Naive B cell (primary cell): ENCODE data around the gene SCTR. TPM values are rescaled to one million over a fixed set of nuclear protein-coding genes. Genes with fewer than 3 reads are reported as not detected.

ENCODE experiments used
- ATAC-seq, 2 donors: fragments of 150-1000 bp; cut with Tn5 transposase; 2 replicates each; pipeline ENCODE4 v1.10.0; 2021; ENCODE audit warnings: low read depth in 2 of 2, mild to moderate bottlenecking in 2 of 2, moderate library complexity in 2 of 2
- DNase-seq: peaks from one replicate; pipeline ENCODE4 v3.0.0; 2022
- H3K27ac Mint-ChIP-seq, 6 donors: one replicate each; pipeline ENCODE4 v1.8.0; 2020 to 2022; ENCODE audit warnings: mild to moderate bottlenecking in 6 of 6, mixed read lengths in 6 of 6, moderate library complexity in 5 of 6, inconsistent platforms in 2 of 6
- H3K27me3 Mint-ChIP-seq, 3 donors: one replicate each; pipeline ENCODE4 v1.8.0; 2021 to 2022; ENCODE audit warnings: mixed read lengths in 3 of 3, mild to moderate bottlenecking in 1 of 3
- H3K36me3 Mint-ChIP-seq, 2 donors: one replicate each; pipeline ENCODE4 v1.8.0; 2020 to 2022; ENCODE audit warnings: mixed read lengths in 2 of 2, inconsistent platforms in 1 of 2, mild to moderate bottlenecking in 1 of 2
- H3K4me1 Mint-ChIP-seq, 3 donors: one replicate each; pipeline ENCODE4 v1.8.0; 2020 to 2022; ENCODE audit warnings: mixed read lengths in 3 of 3, inconsistent platforms in 1 of 3, mild to moderate bottlenecking in 1 of 3, moderate library complexity in 1 of 3
- H3K4me3 Mint-ChIP-seq, 8 donors: one replicate each; pipeline ENCODE4 v1.8.0; 2020 to 2022; ENCODE audit warnings: mild to moderate bottlenecking in 8 of 8, mixed read lengths in 8 of 8, moderate library complexity in 8 of 8, inconsistent platforms in 2 of 8
- H3K9me3 Mint-ChIP-seq, 7 donors: one replicate each; pipeline ENCODE4 v1.8.0; 2020 to 2022; ENCODE audit warnings: mixed read lengths in 7 of 7, mild to moderate bottlenecking in 5 of 7, inconsistent platforms in 2 of 7, moderate library complexity in 1 of 7
- polyA plus RNA-seq, 6 donors: library from polyadenylated mRNA; unstranded; fragments of 300-500 nt; fragmentation: Illumina TruSeq; gene quantifications; one replicate each; pipeline ENCODE4 v1.2.3, GENCODE V29; 2021; ENCODE audit warnings: low read depth in 6 of 6

The SCTR gene
- polyA plus RNA-seq, 6 donors from 2014 or later: not detected

GRCh38 chr2:119473621-119474370, 50.5 kb downstream of the SCTR start:
- peaks cover 0 to 4% (median 0%) of the 10 kb centered on the region in 3 donors for H3K4me1 Mint-ChIP-seq
- no peaks in the 10 kb centered on the region for H3K9me3 Mint-ChIP-seq
- DNase-seq: no peak
- ATAC-seq: no peak
- peak overlapping the region in 1 of 6 donors; percentile 69 for H3K27ac Mint-ChIP-seq
- H3K27me3 Mint-ChIP-seq: peaks cover 4 to 34% (median 19%) of the 10 kb centered on the region in 3 donors
- H3K4me3 Mint-ChIP-seq: no peak overlapping the region
- no peaks in the 10 kb centered on the region for H3K36me3 Mint-ChIP-seq

- H3K4me1 Mint-ChIP-seq: peaks cover 0 to 4% (median 0%) of the 10 kb centered on the region in 3 donors
- peaks cover 4 to 34% (median 17%) of the 10 kb centered on the region in 3 donors for H3K27me3 Mint-ChIP-seq
- no peak overlapping the region for H3K27ac Mint-ChIP-seq
- no peaks in the 10 kb centered on the region for H3K9me3 Mint-ChIP-seq
- no peak overlapping the region for H3K4me3 Mint-ChIP-seq
- no peak for ATAC-seq
- H3K36me3 Mint-ChIP-seq: no peaks in the 10 kb centered on the region
- no peak for DNase-seq
These were observed 51.5 kb downstream of the SCTR start for GRCh38 chr2:119472749-119473148.

DNA sequence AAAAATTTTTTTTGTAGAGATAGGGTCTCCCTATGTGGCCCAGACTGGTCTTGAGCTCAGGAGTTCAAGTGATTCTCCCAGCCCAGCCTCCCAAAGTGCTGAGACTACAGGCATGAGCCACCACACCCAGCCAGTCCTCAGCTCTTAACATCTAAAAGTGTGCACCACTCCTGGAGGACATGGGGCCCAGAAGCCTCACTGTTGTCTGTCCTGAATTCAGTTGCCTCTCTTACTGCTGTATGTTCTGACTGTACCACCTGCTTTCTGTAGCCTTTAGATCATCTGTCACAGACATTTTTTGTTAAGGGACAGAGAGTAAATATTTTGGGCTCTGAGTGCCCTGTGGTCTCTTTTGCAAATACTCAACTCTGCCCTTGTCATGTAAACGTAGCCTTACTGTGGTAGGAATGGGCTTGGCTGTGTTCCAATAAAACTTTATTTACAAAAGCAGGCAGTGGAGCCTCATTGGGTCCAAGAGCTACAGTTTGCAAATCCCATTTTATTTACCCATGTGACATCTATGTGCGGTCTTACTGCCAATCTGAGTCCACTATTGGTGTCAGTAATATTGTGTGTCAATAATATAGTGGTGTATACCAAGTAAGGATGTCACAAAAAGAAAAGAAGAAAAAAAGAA, 54.5 kb downstream of the SCTR start:
- Mint-ChIP-seq H3K4me3 (no peak overlapping the region), H3K27ac (peak overlapping the region in 2 of 6 donors; percentile 14 to 33), H3K9me3 (no peaks in the 10 kb centered on the region), H3K36me3 (no peaks in the 10 kb centered on the region), H3K4me1 (no peaks in the 10 kb centered on the region), H3K27me3 (peaks cover 4 to 20% (median 16%) of the 10 kb centered on the region in 3 donors)
- ATAC-seq (no peak), DNase-seq (no peak)

DNA sequence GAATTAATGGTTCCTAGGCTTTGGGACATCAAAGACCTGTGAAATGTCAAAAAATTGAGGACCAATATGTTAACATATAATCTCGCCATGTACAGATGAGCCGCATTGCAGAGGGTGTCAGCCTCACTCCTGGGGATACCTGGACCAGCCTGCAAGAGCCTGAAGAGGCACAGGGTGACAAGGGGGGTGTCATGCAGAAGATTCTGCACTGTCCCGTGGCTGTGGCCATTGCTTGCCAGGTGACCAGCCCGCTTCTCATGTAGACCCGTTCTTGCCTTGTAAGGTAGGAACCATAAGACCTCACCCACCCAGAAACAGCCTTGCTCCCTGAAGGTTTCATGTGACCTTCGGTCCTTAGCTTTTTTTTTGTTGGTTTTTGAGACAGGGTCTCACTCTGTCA, 55.2 kb downstream of the SCTR start:
- Mint-ChIP-seq H3K9me3 (no peaks in the 10 kb centered on the region), H3K36me3 (no peaks in the 10 kb centered on the region), H3K4me3 (no peak overlapping the region), H3K27me3 (peaks cover 4 to 20% (median 16%) of the 10 kb centered on the region in 3 donors), H3K27ac (no peak overlapping the region), H3K4me1 (no peaks in the 10 kb centered on the region)
- no peak for ATAC-seq
- no peak for DNase-seq

DNA sequence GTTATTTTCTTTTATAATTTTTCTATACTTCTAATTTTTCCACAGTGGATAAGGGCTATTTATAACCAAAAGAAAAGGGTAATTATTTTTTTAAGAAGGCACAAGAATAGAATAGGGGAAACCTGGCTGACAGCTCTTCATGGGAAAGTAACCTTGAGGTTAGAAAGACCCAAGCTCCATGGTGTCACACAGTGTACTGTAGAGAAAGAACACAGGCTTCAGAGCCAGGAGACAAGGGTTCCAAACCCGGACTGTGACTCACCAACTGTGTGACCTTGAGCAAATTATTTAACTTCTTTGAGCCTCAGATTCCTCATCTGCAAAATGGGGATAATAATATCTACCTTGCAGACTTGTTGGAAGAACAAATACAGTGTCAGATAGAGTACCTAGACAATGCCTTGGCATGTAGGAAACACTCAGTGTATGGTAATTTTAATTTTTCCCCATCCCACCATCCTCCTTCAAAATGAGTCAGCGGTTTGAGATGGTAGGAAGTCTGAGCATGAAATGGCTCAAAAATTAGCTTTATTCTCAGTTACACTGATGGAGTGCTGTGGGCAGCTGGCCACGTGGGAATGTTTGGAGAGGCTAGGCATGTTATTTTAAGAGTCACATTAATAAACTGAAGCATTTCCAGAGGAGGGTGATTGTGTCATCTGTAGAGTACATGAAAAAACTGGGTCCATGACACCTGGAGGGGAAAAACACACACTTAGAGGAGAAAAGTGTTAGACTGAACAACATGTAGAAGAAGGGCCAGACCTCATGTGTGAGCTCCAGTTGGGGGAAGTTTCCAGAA, 55.9 kb downstream of the SCTR start:
- H3K27ac Mint-ChIP-seq: no peak overlapping the region
- no peak overlapping the region for H3K4me3 Mint-ChIP-seq
- no peak for ATAC-seq
- H3K4me1 Mint-ChIP-seq: no peaks in the 10 kb centered on the region
- peaks cover 4 to 16% (median 15%) of the 10 kb centered on the region in 3 donors for H3K27me3 Mint-ChIP-seq
- no peak for DNase-seq
- peaks cover 0 to 2% (median 0%) of the 10 kb centered on the region in 7 donors for H3K9me3 Mint-ChIP-seq
- H3K36me3 Mint-ChIP-seq: no peaks in the 10 kb centered on the region

- ATAC-seq (no peak), DNase-seq (no peak)
- Mint-ChIP-seq H3K27ac (no peak overlapping the region), H3K9me3 (peaks cover 0 to 2% (median 0%) of the 10 kb centered on the region in 7 donors), H3K4me3 (no peak overlapping the region), H3K36me3 (no peaks in the 10 kb centered on the region), H3K27me3 (peaks cover 0 to 16% (median 14%) of the 10 kb centered on the region in 3 donors), H3K4me1 (no peaks in the 10 kb centered on the region)
These were observed 57.9 kb downstream of the SCTR start for GRCh38 chr2:119466373-119466772.

DNA sequence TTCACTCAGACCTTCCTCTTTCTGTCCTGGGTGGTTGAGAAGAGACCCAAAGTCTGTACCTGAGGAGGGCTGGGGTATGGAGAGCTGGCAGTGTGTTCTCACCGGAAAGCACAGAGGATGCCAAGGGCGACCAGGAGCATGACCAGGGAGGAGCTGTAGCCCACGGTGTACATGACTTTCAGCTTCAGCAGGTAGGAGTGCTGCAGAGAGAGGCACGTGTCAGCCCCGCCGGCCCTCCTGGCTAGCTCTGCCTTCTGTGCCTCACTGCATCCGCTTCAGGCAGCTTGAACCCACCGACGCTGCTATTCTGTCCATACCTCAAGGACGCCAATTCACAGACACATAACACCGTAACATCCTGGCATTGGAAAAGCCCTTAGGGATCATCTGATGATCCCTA, 58.6 kb downstream of the SCTR start:
- no peak for DNase-seq
- Mint-ChIP-seq H3K27me3 (peaks cover 0 to 16% (median 11%) of the 10 kb centered on the region in 3 donors), H3K36me3 (no peaks in the 10 kb centered on the region), H3K9me3 (peaks cover 0 to 2% (median 0%) of the 10 kb centered on the region in 7 donors), H3K4me3 (no peak overlapping the region), H3K27ac (no peak overlapping the region), H3K4me1 (no peaks in the 10 kb centered on the region)
- ATAC-seq: no peak

DNA sequence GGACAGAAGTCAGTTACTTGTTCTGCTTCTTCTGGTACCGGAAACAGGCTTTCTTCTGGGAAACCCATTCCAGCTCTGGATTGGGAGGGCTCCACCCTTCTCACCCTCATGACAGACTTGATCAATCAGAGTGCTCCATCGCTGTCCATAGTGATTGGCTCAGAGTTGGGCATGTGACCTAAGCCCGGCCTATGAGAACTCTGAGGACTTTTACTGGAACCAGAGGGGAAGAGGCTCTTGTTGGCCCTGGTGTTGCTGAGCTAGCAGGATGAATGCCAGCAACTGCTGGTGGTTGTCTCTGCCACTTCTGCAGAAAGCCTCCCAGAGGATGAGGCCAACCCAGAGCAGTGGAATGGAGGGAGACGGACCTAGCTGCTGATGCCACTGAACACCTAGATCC, 59.3 kb downstream of the SCTR start:
- Mint-ChIP-seq H3K36me3 (no peaks in the 10 kb centered on the region), H3K9me3 (peaks cover 0 to 2% (median 0%) of the 10 kb centered on the region in 7 donors), H3K27ac (no peak overlapping the region), H3K4me1 (no peaks in the 10 kb centered on the region), H3K27me3 (peaks cover 0 to 16% (median 11%) of the 10 kb centered on the region in 3 donors), H3K4me3 (no peak overlapping the region)
- ATAC-seq (no peak), DNase-seq (no peak)

- no peaks in the 10 kb centered on the region for H3K4me1 Mint-ChIP-seq
- no peaks in the 10 kb centered on the region for H3K36me3 Mint-ChIP-seq
- H3K4me3 Mint-ChIP-seq: no peak overlapping the region
- peaks cover 3 to 24% (median 16%) of the 10 kb centered on the region in 3 donors for H3K27me3 Mint-ChIP-seq
- H3K9me3 Mint-ChIP-seq: peaks cover 0 to 2% (median 0%) of the 10 kb centered on the region in 7 donors
- DNase-seq: no peak
- no peak overlapping the region for H3K27ac Mint-ChIP-seq
- no peak for ATAC-seq
These were observed 60.3 kb downstream of the SCTR start for GRCh38 chr2:119463990-119464389.

GRCh38 chr2:119463136-119463535, 61.1 kb downstream of the SCTR start:
- Mint-ChIP-seq H3K4me3 (no peak overlapping the region), H3K27me3 (peaks cover 5 to 17% (median 12%) of the 10 kb centered on the region in 3 donors), H3K4me1 (no peaks in the 10 kb centered on the region), H3K27ac (no peak overlapping the region), H3K9me3 (peaks cover 0 to 2% (median 0%) of the 10 kb centered on the region in 7 donors), H3K36me3 (no peaks in the 10 kb centered on the region)
- no peak for ATAC-seq
- no peak for DNase-seq

DNA sequence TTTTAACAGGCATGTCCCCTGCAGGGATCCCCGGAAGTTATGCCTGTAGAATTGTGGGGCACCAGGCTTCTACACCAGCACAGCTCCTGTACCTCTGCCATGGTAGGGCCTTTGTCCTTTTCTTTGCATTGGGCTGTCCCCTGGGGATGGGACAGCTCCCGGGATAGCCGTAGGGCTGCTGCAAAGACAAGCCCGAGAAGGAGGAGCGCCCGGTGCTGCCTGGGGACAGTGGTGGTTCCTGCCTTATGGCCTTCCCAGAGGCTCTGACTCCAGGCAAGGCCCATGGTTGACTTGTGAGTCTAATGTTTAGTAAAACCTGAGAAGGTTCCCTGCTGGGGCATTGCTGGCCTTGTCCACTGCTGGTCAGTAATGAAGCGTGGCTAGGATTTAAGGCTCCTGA, 61.7 kb downstream of the SCTR start:
- DNase-seq (no peak), ATAC-seq (no peak)
- Mint-ChIP-seq H3K27ac (no peak overlapping the region), H3K9me3 (peaks cover 0 to 2% (median 0%) of the 10 kb centered on the region in 7 donors), H3K36me3 (no peaks in the 10 kb centered on the region), H3K27me3 (peaks cover 5 to 17% (median 12%) of the 10 kb centered on the region in 3 donors), H3K4me3 (no peak overlapping the region), H3K4me1 (no peaks in the 10 kb centered on the region)

DNA sequence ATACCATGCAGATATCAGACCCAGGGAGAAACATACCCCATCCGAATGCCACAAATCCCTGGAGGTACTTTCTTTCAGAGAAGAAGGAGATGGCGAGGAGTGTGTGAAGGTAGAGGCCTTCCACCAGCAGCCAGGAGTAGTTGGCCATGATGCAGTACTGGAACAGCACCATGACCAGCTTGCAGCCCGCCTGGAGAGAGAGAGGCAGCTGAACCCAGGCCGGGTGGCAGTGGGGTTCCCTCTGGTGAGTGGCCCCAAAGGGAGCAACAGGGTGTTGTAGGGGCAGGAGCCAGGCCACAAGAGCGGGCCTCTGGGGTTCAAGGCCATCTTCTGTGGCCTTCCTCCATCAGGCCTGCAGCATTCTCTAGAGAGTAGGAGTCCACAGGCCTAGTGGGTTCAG, 62.5 kb downstream of the SCTR start:
- no peak for DNase-seq
- Mint-ChIP-seq H3K27ac (no peak overlapping the region), H3K9me3 (peaks cover 0 to 2% (median 0%) of the 10 kb centered on the region in 7 donors), H3K36me3 (no peaks in the 10 kb centered on the region), H3K27me3 (peaks cover 5 to 17% (median 14%) of the 10 kb centered on the region in 3 donors), H3K4me1 (no peaks in the 10 kb centered on the region), H3K4me3 (no peak overlapping the region)
- no peak for ATAC-seq

- DNase-seq (no peak), ATAC-seq (no peak)
- Mint-ChIP-seq H3K9me3 (peaks cover 0 to 2% (median 0%) of the 10 kb centered on the region in 7 donors), H3K27ac (peak overlapping the region in 1 of 6 donors; percentile 82), H3K4me3 (no peak overlapping the region), H3K36me3 (no peaks in the 10 kb centered on the region), H3K27me3 (peaks cover 12 to 29% (median 25%) of the 10 kb centered on the region in 3 donors), H3K4me1 (no peaks in the 10 kb centered on the region)
These were observed 64.2 kb downstream of the SCTR start for GRCh38 chr2:119460076-119460475.
